ENCODE results near the gene NBPF12.
"Not testable (repeated sequence)": the region's sequence is repeated elsewhere in the genome, so short reads cannot be mapped to it uniquely, and the experiment has no call there.

DNA sequence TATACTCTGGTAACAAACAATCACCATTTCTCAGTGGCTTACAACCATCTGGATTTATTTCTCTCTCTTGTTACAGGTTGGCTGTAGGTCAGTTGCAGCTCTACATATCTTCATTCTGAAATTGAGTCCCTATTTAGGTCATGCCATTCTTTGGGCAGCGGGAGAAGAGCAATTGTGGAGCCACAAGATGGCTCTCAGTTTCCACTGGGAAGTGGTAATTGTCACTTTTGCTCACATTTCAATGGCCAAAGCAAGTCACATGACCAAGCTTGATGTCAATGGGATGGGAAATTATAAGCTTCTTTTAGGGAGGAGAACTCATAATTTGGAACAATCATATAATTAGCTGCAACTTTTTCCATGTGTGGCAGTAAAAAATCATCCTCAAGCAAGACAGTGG is 7.9 kb upstream of the NBPF12 start:
- not testable (repeated sequence) for TF ChIP-seq POLR2A (IDR thresholded peaks at IDR 0.05; ENCODE audit: low read length); GATA1 (IDR thresholded peaks at IDR 0.05; ENCODE audit: low read depth, low read length)

Measured in erythroblast (primary cell).